Right lung (tissue), 5 donors: ENCODE results near the gene HBA2. TPM values are rescaled to one million over a fixed set of nuclear protein-coding genes. Genes with fewer than 3 reads are reported as not detected.
"Not testable (repeated sequence)": the region's sequence is repeated elsewhere in the genome, so short reads cannot be mapped to it uniquely, and the experiment has no call there.

Source experiments
- DNase-seq, 2 donors: peaks; one replicate each; pipeline ENCODE4 v3.0.0-alpha.2; 2013
- polyA plus RNA-seq, 5 donors: library from polyadenylated mRNA; unstranded; fragments of 120-200 nt; gene quantifications; one replicate each; pipeline versions ENCODE4 v1.2.1 to v1.2.3, GENCODE V29; 2013; ENCODE audit warnings: inconsistent platforms in 1 of 5, low replicate concordance in 1 of 5; ENCODE audit not compliant: insufficient read length in 5 of 5, insufficient read depth in 1 of 5

The HBA2 gene
- polyA plus RNA-seq, 5 donors = 1,399 to 4,244 (median 2,803) TPM

- no peak for DNase-seq
These were observed 20.2 kb upstream of the HBA2 start, which contains the start of gene HBZ for GRCh38 chr16:152141-153128. Gene HBZ, plus strand, starts transcription at chr16:152644. Its CDS starts 266 bp downstream, at chr16:152910.

DNA sequence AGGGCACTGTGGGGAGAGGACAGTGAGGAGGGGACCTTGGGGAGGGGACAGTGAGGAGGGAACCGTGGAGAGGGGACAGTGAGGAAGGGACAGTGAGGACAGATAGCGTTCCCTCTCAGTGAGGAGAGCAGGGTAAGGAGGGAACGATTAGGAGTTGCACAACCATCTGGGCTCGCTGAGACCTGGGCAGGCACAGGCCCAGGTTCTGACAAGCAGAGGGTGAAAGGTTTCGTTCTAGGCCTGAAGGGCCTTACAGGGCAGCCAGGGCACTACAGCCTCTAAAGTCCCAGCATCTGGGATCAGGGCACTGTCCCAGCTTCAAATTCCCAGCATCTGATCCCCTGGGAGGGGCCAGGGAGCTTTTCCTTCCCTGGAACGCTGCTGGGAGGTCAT, 19.6 kb upstream of the HBA2 start:
- DNase-seq = not testable (repeated sequence)

DNA sequence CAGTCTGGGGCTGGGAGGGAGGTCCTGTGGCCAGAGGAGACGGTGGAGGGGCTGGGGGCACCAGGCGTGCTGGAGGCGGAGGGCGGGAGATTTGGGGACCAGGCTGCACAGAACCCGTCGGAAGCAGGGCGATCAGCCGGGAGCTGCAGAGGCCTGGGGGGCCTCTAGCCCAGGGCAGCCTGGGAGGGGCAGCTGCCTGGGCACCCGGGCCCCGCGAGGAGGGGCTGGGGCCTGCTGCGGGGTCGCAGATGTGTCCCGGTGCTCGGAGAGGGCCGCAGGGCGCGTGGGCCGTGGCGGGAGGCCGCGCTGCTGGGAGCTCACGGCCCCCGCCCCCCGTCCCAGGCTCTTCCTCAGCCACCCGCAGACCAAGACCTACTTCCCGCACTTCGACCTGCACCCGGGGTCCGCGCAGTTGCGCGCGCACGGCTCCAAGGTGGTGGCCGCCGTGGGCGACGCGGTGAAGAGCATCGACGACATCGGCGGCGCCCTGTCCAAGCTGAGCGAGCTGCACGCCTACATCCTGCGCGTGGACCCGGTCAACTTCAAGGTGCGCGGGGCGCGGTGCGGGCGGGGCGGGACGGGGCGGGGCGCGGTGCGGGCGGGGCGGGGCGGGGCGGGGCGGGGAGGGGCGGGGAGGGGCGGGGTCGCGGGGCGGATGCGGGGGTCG, 19.0 kb upstream of the HBA2 start:
- DNase-seq = not testable (repeated sequence)

GRCh38 chr16:154217-155030, 18.3 kb upstream of the HBA2 start:
- DNase-seq = no peak

DNA sequence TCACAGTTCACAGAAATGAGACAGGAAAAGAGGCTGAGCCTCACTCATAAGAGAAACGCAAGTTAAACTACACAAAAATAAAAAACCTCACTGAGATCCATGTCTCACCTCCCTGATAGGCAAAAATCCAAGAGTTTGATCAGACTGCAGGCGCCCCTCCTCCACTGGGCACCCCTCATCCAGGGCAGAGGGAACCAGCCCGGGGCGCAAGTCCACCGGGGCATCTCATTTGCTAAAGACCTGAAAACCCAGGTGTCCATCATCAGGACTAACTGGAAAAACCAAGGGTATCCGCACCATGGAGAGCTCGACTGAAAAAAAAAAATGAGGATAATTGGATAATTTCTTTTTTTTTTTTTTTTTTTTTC, 17.7 kb upstream of the HBA2 start:
- DNase-seq = no peak

DNA sequence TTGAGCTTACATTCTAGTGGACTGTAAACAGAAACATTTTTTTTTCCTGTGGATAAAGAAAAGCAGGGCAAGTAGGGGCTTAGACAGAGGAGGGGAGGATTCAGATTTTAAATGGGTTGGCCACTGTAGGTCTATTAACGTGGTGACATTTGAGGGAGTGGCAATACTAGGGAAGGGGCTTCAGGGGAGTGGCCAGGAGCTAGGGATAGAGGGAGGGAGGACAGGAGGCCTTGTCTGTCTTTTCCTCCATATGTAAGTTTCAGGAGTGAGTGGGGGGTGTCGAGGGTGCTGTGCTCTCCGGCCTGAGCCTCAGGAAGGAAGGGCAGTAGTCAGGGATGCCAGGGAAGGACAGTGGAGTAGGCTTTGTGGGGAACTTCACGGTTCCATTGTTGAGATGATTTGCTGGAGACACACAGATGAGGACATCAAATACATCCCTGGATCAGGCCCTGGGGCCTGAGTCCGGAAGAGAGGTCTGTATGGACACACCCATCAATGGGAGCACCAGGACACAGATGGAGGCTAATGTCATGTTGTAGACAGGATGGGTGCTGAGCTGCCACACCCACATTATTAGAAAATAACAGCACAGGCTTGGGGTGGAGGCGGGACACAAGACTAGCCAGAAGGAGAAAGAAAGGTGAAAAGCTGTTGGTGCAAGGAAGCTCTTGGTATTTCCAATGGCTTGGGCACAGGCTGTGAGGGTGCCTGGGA, 13.4 kb upstream of the HBA2 start:
- no peak for DNase-seq

GRCh38 chr16:160242-160641, 12.4 kb upstream of the HBA2 start:
- DNase-seq = not testable (repeated sequence)

GRCh38 chr16:160691-161190, 11.9 kb upstream of the HBA2 start:
- no peak for DNase-seq

- DNase-seq = no peak
These were observed 10.2 kb upstream of the HBA2 start for GRCh38 chr16:162271-162991.

DNA sequence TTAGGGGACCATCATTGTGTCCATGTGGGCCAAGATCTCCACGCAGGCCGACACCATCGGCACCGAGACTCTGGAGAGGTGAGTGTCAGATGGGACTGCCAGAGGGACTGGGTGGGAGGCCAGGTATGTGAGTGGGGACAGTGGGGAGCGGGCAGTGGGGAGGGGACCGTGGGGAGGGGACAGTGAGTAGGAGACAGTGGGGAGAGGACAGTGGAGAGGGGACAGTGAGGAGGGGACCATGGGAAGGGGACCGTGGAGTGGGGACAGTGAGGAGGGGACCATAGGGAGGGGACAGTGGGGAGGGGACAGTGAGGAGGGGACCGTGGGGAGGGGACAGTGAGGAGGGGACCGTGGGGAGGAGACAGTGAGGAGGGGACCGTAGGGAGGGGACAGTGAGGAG, 9.5 kb upstream of the HBA2 start:
- DNase-seq = not testable (repeated sequence)

DNA sequence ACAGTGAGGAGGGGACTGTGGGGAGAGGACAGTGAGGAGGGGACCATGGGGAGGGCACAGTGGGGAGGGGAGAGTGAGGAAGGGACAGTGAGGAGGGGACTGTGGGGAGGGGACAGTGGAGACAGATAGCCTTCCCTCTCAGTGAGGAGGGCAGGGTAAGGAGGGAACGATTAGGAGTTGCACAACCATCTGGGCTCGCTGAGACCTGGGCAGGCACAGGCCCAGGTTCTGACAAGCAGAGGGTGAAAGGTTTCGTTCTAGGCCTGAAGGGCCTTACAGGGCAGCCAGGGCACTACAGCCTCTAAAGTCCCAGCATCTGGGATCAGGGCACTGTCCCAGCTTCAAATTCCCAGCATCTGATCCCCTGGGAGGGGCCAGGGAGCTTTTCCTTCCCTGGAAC, 9.0 kb upstream of the HBA2 start:
- not testable (repeated sequence) for DNase-seq

DNA sequence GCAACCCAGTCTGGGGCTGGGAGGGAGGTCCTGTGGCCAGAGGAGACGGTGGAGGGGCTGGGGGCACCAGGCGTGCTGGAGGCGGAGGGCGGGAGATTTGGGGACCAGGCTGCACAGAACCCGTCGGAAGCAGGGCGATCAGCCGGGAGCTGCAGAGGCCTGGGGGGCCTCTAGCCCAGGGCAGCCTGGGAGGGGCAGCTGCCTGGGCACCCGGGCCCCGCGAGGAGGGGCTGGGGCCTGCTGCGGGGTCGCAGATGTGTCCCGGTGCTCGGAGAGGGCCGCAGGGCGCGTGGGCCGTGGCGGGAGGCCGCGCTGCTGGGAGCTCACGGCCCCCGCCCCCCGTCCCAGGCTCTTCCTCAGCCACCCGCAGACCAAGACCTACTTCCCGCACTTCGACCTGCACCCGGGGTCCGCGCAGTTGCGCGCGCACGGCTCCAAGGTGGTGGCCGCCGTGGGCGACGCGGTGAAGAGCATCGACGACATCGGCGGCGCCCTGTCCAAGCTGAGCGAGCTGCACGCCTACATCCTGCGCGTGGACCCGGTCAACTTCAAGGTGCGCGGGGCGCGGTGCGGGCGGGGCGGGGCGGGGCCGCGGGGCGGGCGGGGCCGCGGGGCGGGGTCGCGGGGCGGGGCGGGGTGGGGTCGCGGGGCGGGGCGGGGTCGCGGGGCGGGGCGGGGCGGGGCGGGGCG, 8.4 kb upstream of the HBA2 start:
- not testable (repeated sequence) for DNase-seq

- no peak for DNase-seq
These were observed 7.7 kb upstream of the HBA2 start for GRCh38 chr16:164827-165538.

- DNase-seq = no peak
These were observed 6.9 kb upstream of the HBA2 start, which contains the start of gene HBM for GRCh38 chr16:165539-166374. Gene HBM, plus strand, starts transcription at chr16:165978. Its CDS starts 20 bp downstream, at chr16:165998.

- no peak for DNase-seq
These were observed 6.1 kb upstream of the HBA2 start for GRCh38 chr16:166375-167121.

DNA sequence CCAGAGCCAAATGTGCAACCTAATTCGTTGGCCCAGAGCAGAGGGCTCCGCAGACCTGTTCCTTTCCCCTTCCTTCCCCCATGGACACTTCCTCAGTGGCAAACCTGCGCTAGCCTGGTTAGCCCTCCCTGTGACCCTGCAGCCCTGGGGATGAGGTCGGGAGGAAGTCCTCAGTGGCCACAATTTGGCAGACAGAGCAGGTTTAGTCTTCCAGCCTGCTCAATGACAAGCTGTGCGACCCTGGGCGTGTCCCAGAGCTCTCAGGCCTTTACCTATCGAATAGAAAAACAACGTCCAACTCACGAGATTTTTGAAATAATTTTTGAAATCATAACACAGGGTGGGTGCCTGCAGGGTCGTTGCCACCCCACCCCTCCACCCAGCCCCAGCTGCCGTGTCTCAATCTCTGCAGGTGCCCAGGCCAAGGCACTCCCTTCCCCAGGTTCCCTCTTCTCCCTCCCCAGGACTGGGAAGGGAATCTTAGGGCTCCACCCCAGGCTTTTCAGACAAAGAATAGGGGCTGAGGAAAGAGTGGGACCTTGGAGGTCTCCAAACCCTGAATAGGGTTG, 5.5 kb upstream of the HBA2 start:
- no peak for DNase-seq

DNA sequence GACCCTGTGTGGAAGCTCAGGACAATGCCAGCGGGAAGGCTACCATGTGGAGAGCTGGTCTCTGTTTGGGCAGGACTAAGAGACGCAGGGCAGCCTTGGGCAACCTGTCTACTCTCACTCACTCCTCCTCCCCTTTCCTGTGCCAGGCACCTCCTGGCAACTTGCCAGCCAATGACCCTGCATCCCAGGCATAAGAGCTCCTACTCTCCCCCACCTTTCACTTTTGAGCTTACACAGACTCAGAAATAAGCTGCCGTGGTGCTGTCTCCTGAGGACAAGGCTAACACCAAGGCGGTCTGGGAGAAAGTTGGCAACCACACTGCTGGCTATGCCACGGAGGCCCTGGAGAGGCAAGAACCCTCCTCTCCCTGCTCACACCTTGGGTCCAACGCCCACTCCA, 4.3 kb upstream of the HBA2 start:
- no peak for DNase-seq
